Measurements from ENCODE around the gene RNASE8. TPM values are rescaled to one million over a fixed set of nuclear protein-coding genes. Genes with fewer than 3 reads are reported as not detected.
"Not testable (repeated sequence)": the region's sequence is repeated elsewhere in the genome, so short reads cannot be mapped to it uniquely, and the experiment has no call there.

The RNASE8 gene
- polyA plus RNA-seq, 4 donors = not detected

- no peak for DNase-seq (ENCODE audit: low read depth in 4 of 4, low spot score in 2 of 4)
These were observed 30.7 kb upstream of the RNASE8 start for GRCh38 chr14:21026988-21027315.

- no peak for DNase-seq (ENCODE audit: low read depth in 4 of 4, low spot score in 2 of 4)
These were observed 27.7 kb upstream of the RNASE8 start, which contains the start of gene TPPP2 for GRCh38 chr14:21029917-21030316. TSS of gene TPPP2 (plus strand) at chr14:21030217. CDS start at chr14:21030582, 365 bp downstream.

GRCh38 chr14:21030531-21030930 lies 27.1 kb upstream of the RNASE8 start:
- DNase-seq (ENCODE audit: low read depth in 4 of 4, low spot score in 2 of 4) = no peak

GRCh38 chr14:21032326-21033132 lies 25.1 kb upstream of the RNASE8 start:
- DNase-seq (ENCODE audit: low read depth in 4 of 4, low spot score in 2 of 4) = no peak

- no peak for DNase-seq (ENCODE audit: low read depth in 4 of 4, low spot score in 2 of 4)
These were observed 24.4 kb upstream of the RNASE8 start for GRCh38 chr14:21033133-21033698.

- no peak for DNase-seq (ENCODE audit: low read depth in 4 of 4, low spot score in 2 of 4)
These were observed 22.9 kb upstream of the RNASE8 start, which contains the start of gene RNASE13 for GRCh38 chr14:21034707-21035106. TSS of gene RNASE13 (minus strand) at chr14:21034807. CDS start at chr14:21034288, 519 bp downstream.

- no peak for DNase-seq (ENCODE audit: low read depth in 4 of 4, low spot score in 2 of 4)
These were observed 20.9 kb upstream of the RNASE8 start for GRCh38 chr14:21036751-21037150.

GRCh38 chr14:21037156-21037555 lies 20.5 kb upstream of the RNASE8 start:
- no peak for DNase-seq (ENCODE audit: low read depth in 4 of 4, low spot score in 2 of 4)

GRCh38 chr14:21038441-21039422 lies 18.9 kb upstream of the RNASE8 start:
- no peak for DNase-seq (ENCODE audit: low read depth in 4 of 4, low spot score in 2 of 4)

- peak in 1 of 4 donors; percentile 70 for DNase-seq (ENCODE audit: low read depth in 4 of 4, low spot score in 2 of 4)
These were observed 17.8 kb upstream of the RNASE8 start for GRCh38 chr14:21039585-21040369.

- no peak for DNase-seq (ENCODE audit: low read depth in 4 of 4, low spot score in 2 of 4)
These were observed 17.2 kb upstream of the RNASE8 start for GRCh38 chr14:21040370-21040925.

- DNase-seq (ENCODE audit: low read depth in 4 of 4, low spot score in 2 of 4) = not testable (repeated sequence)
These were observed 16.7 kb upstream of the RNASE8 start for GRCh38 chr14:21040941-21041340.

- no peak for DNase-seq (ENCODE audit: low read depth in 4 of 4, low spot score in 2 of 4)
These were observed 15.8 kb upstream of the RNASE8 start, which contains the start of gene RNASE7 for GRCh38 chr14:21041676-21042433. TSS of gene RNASE7 (plus strand) at chr14:21042362. CDS start at chr14:21042993, 631 bp downstream.

- no peak for DNase-seq (ENCODE audit: low read depth in 4 of 4, low spot score in 2 of 4)
These were observed 14.7 kb upstream of the RNASE8 start for GRCh38 chr14:21042918-21043317.

- no peak for DNase-seq (ENCODE audit: low read depth in 4 of 4, low spot score in 2 of 4)
These were observed 14.1 kb upstream of the RNASE8 start for GRCh38 chr14:21043387-21043973.

GRCh38 chr14:21043974-21044618 lies 13.5 kb upstream of the RNASE8 start:
- DNase-seq (ENCODE audit: low read depth in 4 of 4, low spot score in 2 of 4) = no peak

- DNase-seq (ENCODE audit: low read depth in 4 of 4, low spot score in 2 of 4) = no peak
These were observed 10.2 kb upstream of the RNASE8 start for GRCh38 chr14:21047378-21047781.

- no peak for DNase-seq (ENCODE audit: low read depth in 4 of 4, low spot score in 2 of 4)
These were observed 9.0 kb upstream of the RNASE8 start for GRCh38 chr14:21048638-21049037.
